PFSK-1 (cell line): Measurements from ENCODE around the gene LOXL1.

Source experiments
- FOXP2 ChIP-seq: optimal IDR thresholded peaks from 2 replicates; pipeline ENCODE3; 2011; ENCODE audit warnings: borderline replicate concordance, control low read depth, inconsistent platforms; ENCODE audit not compliant: insufficient read depth; ENCODE audit errors: extremely low read length, extremely low read depth
- POLR2AphosphoS5 ChIP-seq: IDR thresholded peaks from 2 replicates; pipeline ENCODE4 v1.6.1; 2012; ENCODE audit warnings: low read depth, mild to moderate bottlenecking, control low read depth, low read length, moderate library complexity
- REST ChIP-seq, 2 experiments: IDR thresholded peaks; 2 replicates each; pipeline versions ENCODE4 v1.6.1 to v1.8.0; 2011 to 2012; ENCODE audit warnings: low read depth in 2 of 2, low read length in 2 of 2, control low read depth in 1 of 2, inconsistent platforms in 1 of 2, mild to moderate bottlenecking in 1 of 2, moderate library complexity in 1 of 2; ENCODE audit not compliant: insufficient read depth in 1 of 2
- SIN3A ChIP-seq: IDR thresholded peaks from 2 replicates; pipeline ENCODE4 v1.6.1; 2012; ENCODE audit warnings: mild to moderate bottlenecking, low read length, moderate library complexity, borderline replicate concordance; ENCODE audit not compliant: insufficient read depth
- TAF1 ChIP-seq: IDR thresholded peaks from 2 replicates; pipeline ENCODE4 v1.6.1; 2012; ENCODE audit warnings: low read length, control low read depth, borderline replicate concordance; ENCODE audit not compliant: insufficient read depth

The LOXL1 gene

GRCh38 chr15:73983211-73983727 lies 57.0 kb downstream of the LOXL1 start:
- TF ChIP-seq POLR2AphosphoS5: no peak
- no peak for TF ChIP-seq REST (IDR thresholded peaks at IDR 0.05; ENCODE audit: insufficient read depth in 1 of 2, low read depth in 2 of 2, low read length in 2 of 2)
- no peak for TF ChIP-seq TAF1
- TF ChIP-seq SIN3A: no peak
- no peak for TF ChIP-seq FOXP2

- TF ChIP-seq POLR2AphosphoS5 (no peak), TAF1 (no peak), FOXP2 (no peak), SIN3A (no peak), REST (IDR thresholded peaks at IDR 0.05; ENCODE audit: insufficient read depth in 1 of 2, low read depth in 2 of 2, low read length in 2 of 2) (no peak)
Measured at GRCh38 chr15:73983773-73984172, 57.5 kb downstream of the LOXL1 start.

- no peak for TF ChIP-seq SIN3A
- TF ChIP-seq FOXP2: no peak
- no peak for TF ChIP-seq REST (IDR thresholded peaks at IDR 0.05; ENCODE audit: insufficient read depth in 1 of 2, low read depth in 2 of 2, low read length in 2 of 2)
- no peak for TF ChIP-seq POLR2AphosphoS5
- TF ChIP-seq TAF1: no peak
Measured at GRCh38 chr15:73984208-73984979, 58.1 kb downstream of the LOXL1 start.

GRCh38 chr15:73985101-73985873 lies 59.0 kb downstream of the LOXL1 start:
- TF ChIP-seq SIN3A: no peak
- TF ChIP-seq REST (IDR thresholded peaks at IDR 0.05; ENCODE audit: insufficient read depth in 1 of 2, low read depth in 2 of 2, low read length in 2 of 2): no peak
- no peak for TF ChIP-seq TAF1
- no peak for TF ChIP-seq FOXP2
- TF ChIP-seq POLR2AphosphoS5: no peak
